ENCODE results near the gene PTBP3. TPM values are rescaled to one million over a fixed set of nuclear protein-coding genes. Genes with fewer than 3 reads are reported as not detected.

The PTBP3 gene
- polyA plus RNA-seq, 1 of the 3 experiments (the other 2 are of a cell fraction), result 6.1 TPM

DNA sequence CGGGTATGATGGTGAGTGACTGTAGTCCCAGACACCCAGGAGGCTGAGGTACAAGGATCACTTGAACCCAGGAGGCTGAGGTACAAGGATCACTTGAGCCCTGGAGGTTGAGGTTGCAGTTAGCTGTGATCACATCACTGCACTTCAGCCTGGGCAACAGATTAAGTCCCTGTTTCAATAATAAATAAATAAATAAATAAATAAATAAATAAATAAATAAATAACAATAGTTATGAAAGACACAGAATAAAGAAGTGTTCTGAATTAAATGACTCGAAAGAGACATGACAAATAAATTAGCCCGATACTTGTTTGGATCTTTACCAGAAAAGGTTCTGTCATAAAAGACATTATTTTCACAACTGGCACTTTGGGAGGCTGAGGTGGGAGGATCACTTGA lies 86.3 kb downstream of the PTBP3 start (continued):
- no peak for TF ChIP-seq TAF1 (IDR thresholded peaks at IDR 0.05; ENCODE audit: borderline replicate concordance, low read depth, low read length)
- no peak for TF ChIP-seq YY1 (IDR thresholded peaks at IDR 0.05; ENCODE audit: low read depth)

DNA sequence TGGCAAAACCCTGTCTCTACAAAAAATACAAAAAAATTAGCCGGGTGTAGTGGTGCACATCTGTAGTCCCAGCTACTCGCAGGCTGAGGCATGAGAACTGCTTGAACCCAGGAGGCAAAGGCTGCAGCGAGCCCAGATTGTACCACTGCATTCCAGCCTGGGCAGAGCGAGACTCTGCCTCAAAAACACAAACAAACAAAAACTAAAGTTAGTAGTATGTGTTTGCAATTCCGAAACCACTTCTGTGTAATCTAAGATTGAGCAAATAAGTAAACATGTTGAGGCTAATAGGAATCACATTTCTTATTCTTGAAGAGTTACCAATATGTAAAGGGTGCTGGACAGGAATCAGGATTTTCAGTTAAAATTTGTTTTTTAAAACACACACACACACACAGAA lies 88.3 kb downstream of the PTBP3 start:
- H4K20me1 ChIP-seq (ENCODE audit: insufficient read depth), result no peaks in the 10 kb centered on the region
- peaks cover 29% of the 10 kb centered on the region for H3F3A ChIP-seq (replicated peaks; ENCODE audit: insufficient read depth)
- no peak overlapping the region for H2AFZ ChIP-seq (ENCODE audit: low read depth)
- no peak for DNase-seq
- ChIA-PET CTCF (interaction anchor here (0.8 kb wide), 1 partner anchor 69 kb away, joined by 3 read pairs; no protein-coding TSS in a partner anchor), POLR2A (no interaction called here)
- peaks cover 0 to 11% of the 10 kb centered on the region in 2 experiments; a peak in 1 of 4 replicates for H3K4me1 ChIP-seq (ENCODE audit: control insufficient read depth in 1 of 2, insufficient read depth in 2 of 2, low read depth in 1 of 2, low read length in 1 of 2)
- H3K79me2 ChIP-seq (ENCODE audit: insufficient read depth), result peaks cover 36% of the 10 kb centered on the region; the same call in 1 of the 2 replicates
- no peaks in the 10 kb centered on the region for H3K27me3 ChIP-seq (ENCODE audit: insufficient read depth)
- H3K36me3 ChIP-seq (replicated peaks in 1 of 2; ENCODE audit: control insufficient read depth in 1 of 2, insufficient read depth in 2 of 2, low read length in 1 of 2), result peaks cover 3 to 22% of the 10 kb centered on the region in 2 experiments
- no peak for TF ChIP-seq YY1 (IDR thresholded peaks at IDR 0.05; ENCODE audit: low read depth)
- no peak for TF ChIP-seq NRF1 (IDR thresholded peaks at IDR 0.05; ENCODE audit: low read depth, low read length)
- no peak for TF ChIP-seq GATA2 (CRISPR knock-in tag; IDR thresholded peaks at IDR 0.05)
- no peak for TF ChIP-seq RFX5 (IDR thresholded peaks at IDR 0.05; ENCODE audit: low read length)
- H3K9ac ChIP-seq, result no peak overlapping the region
- H3K9me2 ChIP-seq, result no peaks in the 10 kb centered on the region
- H3K4me2 ChIP-seq, result no peak overlapping the region
- H3K9me3 ChIP-seq, result no peaks in the 10 kb centered on the region
- H3K4me3 ChIP-seq (ENCODE audit: low read depth in 2 of 2, low read length in 1 of 2), result no peak overlapping the region
- 98% methylated on average over 5 of the region's 5 CpGs for WGBS (ENCODE audit: low lambda C conversion rate)
- H3K27ac ChIP-seq (ENCODE audit: low read depth in 2 of 2, low read length in 1 of 2), result no peak overlapping the region

DNA sequence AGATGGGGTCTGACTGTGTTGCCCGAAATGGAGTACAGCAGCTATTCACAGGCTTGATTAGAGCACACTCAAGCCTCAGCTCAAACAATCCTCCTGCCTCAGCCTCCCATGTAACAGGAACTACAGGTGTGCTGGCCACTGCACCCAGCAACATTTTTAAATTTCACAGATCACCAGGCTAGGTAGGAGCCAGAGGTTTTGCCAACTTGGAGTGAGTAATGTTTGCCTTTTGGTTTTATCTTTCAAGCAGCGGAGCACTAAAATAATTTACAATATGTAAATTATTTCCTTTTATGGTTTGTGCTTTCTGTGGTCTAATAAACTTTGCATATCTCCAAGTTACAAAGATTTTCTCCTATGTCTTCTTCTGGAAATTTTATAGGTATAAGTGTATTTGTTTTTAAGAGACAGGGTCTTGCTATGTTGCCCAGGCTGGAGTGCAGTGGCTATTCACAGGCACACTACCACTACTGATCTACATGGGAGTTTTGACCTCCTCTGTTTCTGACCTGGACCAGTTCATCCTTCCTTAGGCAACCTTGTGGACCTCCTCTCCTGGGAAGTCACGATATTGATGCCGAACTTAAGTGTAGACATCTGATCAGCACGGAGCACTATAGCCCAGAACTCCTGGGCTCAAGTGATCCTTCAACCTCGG lies 91.1 kb downstream of the PTBP3 start:
- Histone ChIP-seq H3K27ac (ENCODE audit: low read depth in 2 of 2, low read length in 1 of 2) (no peak overlapping the region; a peak in 1 of 4 replicates), H3K9ac (no peak overlapping the region), H3K9me2 (no peaks in the 10 kb centered on the region), H3K79me2 (ENCODE audit: insufficient read depth) (peaks cover 27% of the 10 kb centered on the region; the same call in 1 of the 2 replicates), H4K20me1 (ENCODE audit: insufficient read depth) (no peaks in the 10 kb centered on the region), H2AFZ (ENCODE audit: low read depth) (no peak overlapping the region), H3K27me3 (ENCODE audit: insufficient read depth) (no peaks in the 10 kb centered on the region), H3K4me2 (no peak overlapping the region), H3K4me3 (ENCODE audit: low read depth in 2 of 2, low read length in 1 of 2) (no peak overlapping the region), H3K4me1 (ENCODE audit: control insufficient read depth in 1 of 2, insufficient read depth in 2 of 2, low read depth in 1 of 2, low read length in 1 of 2) (no peaks in the 10 kb centered on the region), H3K36me3 (replicated peaks in 1 of 2; ENCODE audit: control insufficient read depth in 1 of 2, insufficient read depth in 2 of 2, low read length in 1 of 2) (peaks cover 7 to 30% of the 10 kb centered on the region in 2 experiments), H3K9me3 (no peaks in the 10 kb centered on the region), H3F3A (replicated peaks; ENCODE audit: insufficient read depth) (peaks cover under 1% of the 10 kb centered on the region)
- POLR2A ChIA-PET, result no interaction called here
- CTCF ChIA-PET, result interaction anchor here (1.2 kb wide), 1 partner anchor 16 kb away, joined by 5 read pairs; no protein-coding TSS in a partner anchor
- WGBS (ENCODE audit: low lambda C conversion rate), result 100% methylated on average over 6 of the region's 6 CpGs
- TF ChIP-seq ELF1 (IDR thresholded peaks at IDR 0.05), result no peak
- no peak for TF ChIP-seq FOXJ3 (CRISPR knock-in tag; IDR thresholded peaks at IDR 0.05)
- TF ChIP-seq POLR2AphosphoS5 (IDR thresholded peaks at IDR 0.05; ENCODE audit: low read depth, low read length), result no peak
- no peak for DNase-seq

DNA sequence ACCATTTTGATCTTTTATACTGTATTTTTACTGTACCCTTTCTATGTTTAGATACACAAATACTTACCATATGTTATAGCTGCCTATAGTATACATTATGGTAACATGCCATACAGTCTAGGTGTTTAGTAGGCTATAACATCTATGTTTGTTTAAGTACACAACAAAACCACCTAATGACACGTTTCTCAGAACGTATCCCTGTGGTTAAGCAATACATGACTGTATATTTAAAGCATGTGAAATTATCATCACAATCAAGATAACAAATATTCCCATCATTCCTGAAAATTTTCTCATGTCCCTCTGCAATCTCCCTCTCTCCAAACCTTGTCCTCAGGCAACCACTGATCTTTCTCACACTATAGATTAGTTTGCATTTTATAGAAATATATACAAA lies 91.9 kb downstream of the PTBP3 start:
- peaks cover 7 to 28% of the 10 kb centered on the region in 2 experiments for H3K36me3 ChIP-seq (replicated peaks in 1 of 2; ENCODE audit: control insufficient read depth in 1 of 2, insufficient read depth in 2 of 2, low read length in 1 of 2)
- H4K20me1 ChIP-seq (ENCODE audit: insufficient read depth), result no peaks in the 10 kb centered on the region
- no peak for DNase-seq
- ChIA-PET CTCF (interaction anchor here (0.8 kb wide), 1 partner anchor 54 kb away, joined by 3 read pairs; no protein-coding TSS in a partner anchor), POLR2A (no interaction called here)
- H3K4me3 ChIP-seq (ENCODE audit: low read depth in 2 of 2, low read length in 1 of 2), result no peak overlapping the region
- no peaks in the 10 kb centered on the region for H3K9me2 ChIP-seq
- H3K9ac ChIP-seq, result no peak overlapping the region
- no peak for TF ChIP-seq RCOR1 (IDR thresholded peaks at IDR 0.05; ENCODE audit: low read length)
- TF ChIP-seq, protein P1, sequence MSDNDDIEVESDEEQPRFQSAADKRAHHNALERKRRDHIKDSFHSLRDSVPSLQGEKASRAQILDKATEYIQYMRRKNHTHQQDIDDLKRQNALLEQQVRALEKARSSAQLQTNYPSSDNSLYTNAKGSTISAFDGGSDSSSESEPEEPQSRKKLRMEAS (IDR thresholded peaks at IDR 0.05; ENCODE audit: low read depth), result no peak
- TF ChIP-seq, protein P2, sequence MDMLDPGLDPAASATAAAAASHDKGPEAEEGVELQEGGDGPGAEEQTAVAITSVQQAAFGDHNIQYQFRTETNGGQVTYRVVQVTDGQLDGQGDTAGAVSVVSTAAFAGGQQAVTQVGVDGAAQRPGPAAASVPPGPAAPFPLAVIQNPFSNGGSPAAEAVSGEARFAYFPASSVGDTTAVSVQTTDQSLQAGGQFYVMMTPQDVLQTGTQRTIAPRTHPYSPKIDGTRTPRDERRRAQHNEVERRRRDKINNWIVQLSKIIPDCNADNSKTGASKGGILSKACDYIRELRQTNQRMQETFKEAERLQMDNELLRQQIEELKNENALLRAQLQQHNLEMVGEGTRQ (IDR thresholded peaks at IDR 0.05; ENCODE audit: borderline replicate concordance, low read depth, low read length), result no peak
- no peak for TF ChIP-seq FOSL2 (IDR thresholded peaks at IDR 0.05; ENCODE audit: borderline replicate concordance, low read depth)
- TF ChIP-seq JUND (IDR thresholded peaks at IDR 0.05), result no peak
- H3K9me3 ChIP-seq, result no peaks in the 10 kb centered on the region
- H3K27me3 ChIP-seq (ENCODE audit: insufficient read depth), result no peaks in the 10 kb centered on the region
- 56% methylated on average over 2 of the region's 2 CpGs for WGBS (ENCODE audit: low lambda C conversion rate)
- H3K27ac ChIP-seq (ENCODE audit: low read depth in 2 of 2, low read length in 1 of 2), result no peak overlapping the region; a peak in 1 of 4 replicates
- no peaks in the 10 kb centered on the region for H3F3A ChIP-seq (replicated peaks; ENCODE audit: insufficient read depth)
- no peak overlapping the region for H2AFZ ChIP-seq (ENCODE audit: low read depth)
- peaks cover 23% of the 10 kb centered on the region; the same call in 1 of the 2 replicates for H3K79me2 ChIP-seq (ENCODE audit: insufficient read depth)
- H3K4me2 ChIP-seq, result no peak overlapping the region
- no peaks in the 10 kb centered on the region for H3K4me1 ChIP-seq (ENCODE audit: control insufficient read depth in 1 of 2, insufficient read depth in 2 of 2, low read depth in 1 of 2, low read length in 1 of 2)
